AG09309 (cell line): ENCODE data around the gene RAB3C.

Experiments
- DNase-seq: peaks from one replicate; pipeline ENCODE4 v3.0.0-alpha.2; 2010; ENCODE audit warnings: low read depth
- H3K4me3 ChIP-seq: 2 replicates; pipeline ENCODE4 v1.5.1; 2011; ENCODE audit warnings: mild to moderate bottlenecking, low read depth, low read length, moderate library complexity; ENCODE audit not compliant: control insufficient read depth
- TF ChIP-seq, protein P1 (sequence below): IDR thresholded peaks from 2 replicates; pipeline ENCODE4 v1.5.1; 2011; ENCODE audit warnings: mild to moderate bottlenecking, low read depth, low read length, inconsistent platforms; ENCODE audit not compliant: insufficient read depth, control insufficient read depth; ENCODE audit errors: missing control alignments

Gene RAB3C

DNA sequence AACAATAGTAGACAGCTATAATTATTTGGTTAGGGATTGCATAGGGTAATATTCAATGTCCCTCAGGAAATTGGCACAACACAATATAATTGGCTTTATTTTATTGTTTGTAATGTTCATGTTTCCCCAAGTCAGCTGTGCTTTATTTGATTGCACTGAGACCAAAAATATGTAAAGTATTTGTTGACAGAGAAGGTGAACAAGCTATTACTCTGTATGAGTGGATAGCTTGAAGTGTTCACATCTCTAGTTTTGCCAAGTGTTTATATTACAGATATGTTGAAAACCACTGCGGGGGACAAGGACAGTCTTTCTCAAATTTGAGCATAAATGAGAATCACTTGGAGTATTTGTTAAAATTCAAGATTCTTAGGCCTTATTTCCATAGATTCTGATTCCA lies 83.3 kb downstream of the RAB3C start:
- TF ChIP-seq, protein P1, sequence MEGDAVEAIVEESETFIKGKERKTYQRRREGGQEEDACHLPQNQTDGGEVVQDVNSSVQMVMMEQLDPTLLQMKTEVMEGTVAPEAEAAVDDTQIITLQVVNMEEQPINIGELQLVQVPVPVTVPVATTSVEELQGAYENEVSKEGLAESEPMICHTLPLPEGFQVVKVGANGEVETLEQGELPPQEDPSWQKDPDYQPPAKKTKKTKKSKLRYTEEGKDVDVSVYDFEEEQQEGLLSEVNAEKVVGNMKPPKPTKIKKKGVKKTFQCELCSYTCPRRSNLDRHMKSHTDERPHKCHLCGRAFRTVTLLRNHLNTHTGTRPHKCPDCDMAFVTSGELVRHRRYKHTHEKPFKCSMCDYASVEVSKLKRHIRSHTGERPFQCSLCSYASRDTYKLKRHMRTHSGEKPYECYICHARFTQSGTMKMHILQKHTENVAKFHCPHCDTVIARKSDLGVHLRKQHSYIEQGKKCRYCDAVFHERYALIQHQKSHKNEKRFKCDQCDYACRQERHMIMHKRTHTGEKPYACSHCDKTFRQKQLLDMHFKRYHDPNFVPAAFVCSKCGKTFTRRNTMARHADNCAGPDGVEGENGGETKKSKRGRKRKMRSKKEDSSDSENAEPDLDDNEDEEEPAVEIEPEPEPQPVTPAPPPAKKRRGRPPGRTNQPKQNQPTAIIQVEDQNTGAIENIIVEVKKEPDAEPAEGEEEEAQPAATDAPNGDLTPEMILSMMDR = no peak
- DNase-seq = no peak

DNA sequence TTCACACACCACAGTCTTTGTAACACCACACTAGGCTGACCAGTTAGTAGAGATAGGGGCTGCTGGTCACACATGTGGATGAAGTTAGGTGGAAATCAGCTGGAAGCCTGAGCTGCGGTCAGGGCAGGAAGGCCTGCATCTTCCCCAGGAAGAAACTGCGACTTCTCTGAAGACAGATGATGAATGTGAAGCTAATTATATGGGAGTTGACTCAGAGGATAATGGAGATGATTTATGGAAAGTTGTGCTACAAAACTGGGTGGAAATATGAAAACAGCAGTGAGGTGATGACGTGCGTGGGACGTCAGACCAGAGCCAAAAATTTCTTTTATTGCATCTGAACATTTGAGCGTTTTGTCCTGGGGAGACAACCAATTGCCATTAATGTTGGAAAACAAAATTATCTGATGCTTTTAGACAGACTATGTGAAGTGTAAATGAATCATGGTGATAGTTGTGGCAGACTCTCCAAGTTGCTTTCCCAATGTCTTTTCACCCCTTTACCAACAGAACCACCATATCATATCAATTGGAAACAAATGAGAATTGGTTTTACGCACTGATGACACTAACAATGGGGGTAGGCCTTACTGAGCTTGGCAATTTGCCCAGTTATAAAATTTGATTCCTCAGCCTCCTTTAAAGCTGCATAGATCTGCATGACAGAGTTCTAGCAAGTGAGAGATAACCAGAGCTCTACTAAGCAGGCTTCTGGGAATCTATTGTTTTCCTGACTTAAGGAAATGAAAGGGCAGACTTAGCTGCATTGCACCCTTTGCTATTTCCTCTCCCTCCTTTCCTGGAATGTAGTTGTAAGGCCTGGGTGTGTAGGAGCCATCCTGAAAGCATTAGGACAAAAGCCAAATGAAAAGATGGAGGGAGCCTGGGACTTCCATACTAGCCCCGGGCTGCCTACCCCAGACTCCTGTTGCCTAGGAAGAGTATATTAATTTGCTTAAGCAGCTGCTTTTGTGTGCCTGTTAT lies 84.0 kb downstream of the RAB3C start:
- TF ChIP-seq, protein P1 = no peak
- H3K4me3 ChIP-seq = no peak overlapping the region
- DNase-seq = no peak

More for the DNA sequence above, 83.3 kb downstream of the RAB3C start:
- no peak overlapping the region for H3K4me3 ChIP-seq

DNA sequence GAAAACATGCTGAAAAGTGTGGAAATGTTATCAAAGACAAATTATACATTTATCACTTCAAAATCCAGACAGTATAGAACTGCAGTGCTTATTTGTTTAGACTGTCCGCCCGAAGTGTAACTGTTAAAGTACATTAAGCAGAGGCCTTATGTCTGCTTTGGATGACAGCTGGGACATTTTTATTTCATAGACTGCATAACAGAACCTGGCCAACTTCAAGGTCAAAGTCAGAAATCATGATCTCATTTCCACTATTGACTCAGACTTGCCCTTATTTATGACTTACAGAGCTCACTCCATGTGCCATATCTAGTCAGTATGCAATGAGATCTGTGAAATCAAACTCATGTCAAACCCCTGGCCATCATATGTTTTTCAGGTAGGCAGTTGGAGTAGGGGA lies 87.7 kb downstream of the RAB3C start:
- H3K4me3 ChIP-seq = no peak overlapping the region
- TF ChIP-seq, protein P1 = no peak
- no peak for DNase-seq

DNA sequence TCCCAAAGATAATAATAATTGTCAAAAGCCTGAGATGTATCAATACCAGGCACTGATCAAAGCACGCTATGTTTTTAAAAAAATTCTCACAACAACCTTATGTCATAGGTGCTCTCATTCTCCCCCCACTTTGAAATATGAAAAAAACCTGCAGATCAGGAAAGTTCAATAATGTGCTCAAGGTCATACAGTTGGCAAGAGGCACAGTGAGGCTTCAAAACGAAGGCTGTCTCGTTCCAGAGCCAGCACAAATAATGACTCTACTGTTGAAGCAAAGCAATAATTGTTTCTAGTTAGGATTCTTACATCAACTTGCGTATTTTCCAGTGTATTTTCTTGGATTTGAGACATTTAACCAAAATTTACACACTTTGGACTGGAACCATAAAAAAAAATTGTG lies 88.3 kb downstream of the RAB3C start:
- TF ChIP-seq, protein P1 = no peak
- DNase-seq = no peak
- no peak overlapping the region for H3K4me3 ChIP-seq

DNA sequence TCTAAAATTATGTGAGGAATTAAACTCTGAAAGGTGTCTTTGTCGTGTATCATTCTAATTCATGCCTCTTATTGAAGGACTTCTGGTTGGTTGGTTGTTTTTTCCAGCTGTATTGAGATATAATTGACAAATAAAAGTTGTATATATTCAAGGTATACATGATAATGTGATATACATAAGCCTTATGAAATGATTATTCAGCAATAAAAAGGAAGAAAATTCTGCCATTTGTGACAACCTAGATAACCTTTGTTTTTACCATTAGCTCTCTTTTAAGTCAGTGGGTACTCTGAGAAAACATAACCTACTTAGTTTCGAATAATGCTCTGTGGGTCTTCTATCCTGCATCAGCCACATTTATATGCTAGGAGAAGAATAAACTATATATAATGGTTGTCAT lies 89.6 kb downstream of the RAB3C start:
- DNase-seq = no peak
- TF ChIP-seq, protein P1 = no peak
- H3K4me3 ChIP-seq = no peak overlapping the region

DNA sequence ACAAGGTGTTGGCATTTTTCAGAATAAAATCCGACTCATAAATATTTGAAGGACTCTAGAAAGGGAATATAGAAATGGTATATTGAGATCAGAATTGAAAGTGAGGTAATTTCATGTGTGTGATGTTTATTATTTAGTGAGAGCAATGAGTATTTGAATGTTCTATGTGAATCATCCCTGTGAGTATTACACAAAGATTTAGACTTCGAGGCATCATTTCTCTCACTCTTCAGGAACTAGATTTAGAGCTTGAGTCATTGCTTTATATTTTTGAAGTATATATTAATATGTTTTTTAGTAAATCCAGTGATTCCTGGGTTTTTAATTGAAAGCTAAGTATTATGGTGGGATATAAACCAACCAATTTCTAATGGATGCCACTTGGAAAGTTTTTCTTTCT lies 91.2 kb downstream of the RAB3C start:
- no peak for DNase-seq
- TF ChIP-seq, protein P1 = no peak
- H3K4me3 ChIP-seq = no peak overlapping the region
